Loucy (cell line): Measurements from ENCODE around the gene STIMATE.
A peak's percentile ranks its signal among the peaks of the same experiment; 100 is the strongest.

Source experiments
- H2AFZ ChIP-seq: fragments of 200-600 bp; sonication (generic); 2 replicates; pipeline ENCODE4 v1.6.0; 2016; ENCODE audit warnings: antibody characterized with exemption, mild to moderate bottlenecking, low read length, moderate library complexity
- H3F3A ChIP-seq: fragments of 200-600 bp; 2 replicates; pipeline ENCODE4 v1.6.0; 2016; ENCODE audit warnings: antibody characterized with exemption, low read depth, mild to moderate bottlenecking
- H3K27me3 ChIP-seq: fragments of 200-600 bp; sonication (generic); 2 replicates; pipeline ENCODE4 v1.6.1; 2014; ENCODE audit warnings: low read length, mild to moderate bottlenecking; ENCODE audit not compliant: insufficient read depth, poor library complexity, severe bottlenecking
- H3K36me3 ChIP-seq: fragments of 200-600 bp; sonication (generic); 2 replicates; pipeline ENCODE4 v1.6.1; 2016; ENCODE audit warnings: low read length; ENCODE audit not compliant: insufficient read depth
- H3K4me1 ChIP-seq: fragments of 200-600 bp; sonication (generic); 2 replicates; pipeline ENCODE4 v1.5.1; 2014; ENCODE audit warnings: low read length, mild to moderate bottlenecking; ENCODE audit not compliant: insufficient read depth, poor library complexity, severe bottlenecking
- H3K4me2 ChIP-seq: fragments of 200-600 bp; sonication (generic); 2 replicates; pipeline ENCODE4 v1.6.0; 2014; ENCODE audit warnings: antibody characterized with exemption, low read length, low read depth, mild to moderate bottlenecking; ENCODE audit not compliant: poor library complexity, severe bottlenecking
- H3K4me3 ChIP-seq: fragments of 200-600 bp; sonication (generic); 2 replicates; pipeline ENCODE4 v1.5.1; 2014; ENCODE audit warnings: low read length, mild to moderate bottlenecking, mixed read lengths; ENCODE audit not compliant: poor library complexity, severe bottlenecking
- H3K79me2 ChIP-seq: fragments of 200-600 bp; sonication (generic); 2 replicates; pipeline ENCODE4 v1.6.1; 2014; ENCODE audit warnings: low read length; ENCODE audit not compliant: insufficient read depth
- H3K9ac ChIP-seq: fragments of 200-600 bp; sonication (generic); 2 replicates; pipeline ENCODE4 v1.6.0; 2014; ENCODE audit warnings: mild to moderate bottlenecking, low read depth, low read length, moderate library complexity; ENCODE audit not compliant: poor library complexity, severe bottlenecking
- H3K9me2 ChIP-seq: fragments of 200-600 bp; sonication (generic); replicated peaks from 2 replicates; pipeline ENCODE4 v1.6.1; 2016; ENCODE audit warnings: low read depth, low read length, mixed read lengths
- H3K9me3 ChIP-seq: fragments of 200-600 bp; sonication (generic); 2 replicates; pipeline ENCODE4 v1.6.1; 2014; ENCODE audit warnings: mild to moderate bottlenecking, antibody characterized with exemption, low read length, low read depth; ENCODE audit not compliant: insufficient read depth
- H4K20me1 ChIP-seq: fragments of 200-600 bp; sonication (generic); 2 replicates; pipeline ENCODE4 v1.6.0; 2014; ENCODE audit warnings: antibody characterized with exemption, low read length, mild to moderate bottlenecking; ENCODE audit not compliant: insufficient read depth, poor library complexity, severe bottlenecking
- EZH2phosphoT487 ChIP-seq: fragments of 200-600 bp; IDR thresholded peaks from 2 replicates; pipeline ENCODE4 v1.6.1; 2018; ENCODE audit warnings: antibody characterized with exemption, mild to moderate bottlenecking, moderate library complexity, borderline replicate concordance
- TF ChIP-seq, protein P1 (sequence below): fragments of 200-600 bp; sonication (generic); conservative IDR thresholded peaks from 2 replicates; pipeline ENCODE4 v1.5.1; 2014; ENCODE audit warnings: mild to moderate bottlenecking, antibody characterized with exemption, low read length

STIMATE gene

DNA sequence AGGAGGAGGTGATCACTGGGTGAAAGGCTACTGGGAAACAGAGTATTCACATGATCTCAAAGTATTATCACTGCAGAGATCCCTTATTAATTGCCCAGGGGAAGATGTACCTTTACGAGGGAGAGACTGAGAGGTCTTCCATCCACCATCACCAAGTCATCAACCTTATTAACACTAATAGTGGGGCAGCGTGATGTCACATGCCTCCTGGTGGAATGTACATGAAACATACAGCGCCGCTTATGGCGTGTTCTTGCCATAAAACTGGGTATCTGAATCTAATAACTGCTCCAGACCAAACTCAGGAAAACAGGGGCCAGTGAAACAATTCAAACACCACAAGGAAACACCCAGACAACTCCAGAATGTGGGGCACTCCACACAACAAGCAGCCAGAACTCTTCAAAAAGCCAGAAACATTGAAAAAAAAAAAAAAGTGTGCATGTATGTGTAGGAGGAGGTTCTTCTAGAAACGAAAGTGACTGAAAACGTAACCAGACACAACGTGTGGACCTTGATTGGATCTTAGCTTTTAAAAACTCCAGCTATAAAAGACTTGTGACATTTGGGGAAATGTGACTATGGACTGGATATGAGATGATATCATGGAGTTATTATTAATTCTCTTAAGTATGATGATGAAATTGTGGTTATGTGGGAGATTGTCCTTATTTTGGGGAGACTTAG is 4.6 kb downstream of the STIMATE start:
- no peak overlapping the region for H3K4me3 ChIP-seq
- H3K36me3 ChIP-seq, result no peaks in the 10 kb centered on the region
- TF ChIP-seq, protein P1, sequence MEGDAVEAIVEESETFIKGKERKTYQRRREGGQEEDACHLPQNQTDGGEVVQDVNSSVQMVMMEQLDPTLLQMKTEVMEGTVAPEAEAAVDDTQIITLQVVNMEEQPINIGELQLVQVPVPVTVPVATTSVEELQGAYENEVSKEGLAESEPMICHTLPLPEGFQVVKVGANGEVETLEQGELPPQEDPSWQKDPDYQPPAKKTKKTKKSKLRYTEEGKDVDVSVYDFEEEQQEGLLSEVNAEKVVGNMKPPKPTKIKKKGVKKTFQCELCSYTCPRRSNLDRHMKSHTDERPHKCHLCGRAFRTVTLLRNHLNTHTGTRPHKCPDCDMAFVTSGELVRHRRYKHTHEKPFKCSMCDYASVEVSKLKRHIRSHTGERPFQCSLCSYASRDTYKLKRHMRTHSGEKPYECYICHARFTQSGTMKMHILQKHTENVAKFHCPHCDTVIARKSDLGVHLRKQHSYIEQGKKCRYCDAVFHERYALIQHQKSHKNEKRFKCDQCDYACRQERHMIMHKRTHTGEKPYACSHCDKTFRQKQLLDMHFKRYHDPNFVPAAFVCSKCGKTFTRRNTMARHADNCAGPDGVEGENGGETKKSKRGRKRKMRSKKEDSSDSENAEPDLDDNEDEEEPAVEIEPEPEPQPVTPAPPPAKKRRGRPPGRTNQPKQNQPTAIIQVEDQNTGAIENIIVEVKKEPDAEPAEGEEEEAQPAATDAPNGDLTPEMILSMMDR, result peak; percentile 48
- no peak for TF ChIP-seq EZH2phosphoT487
- no peaks in the 10 kb centered on the region for H3K9me2 ChIP-seq
- H3K79me2 ChIP-seq, result peaks cover 49% of the 10 kb centered on the region
- peaks cover 18% of the 10 kb centered on the region for H4K20me1 ChIP-seq
- H3K4me2 ChIP-seq, result peak overlapping the region; percentile 94
- no peaks in the 10 kb centered on the region for H3K9me3 ChIP-seq
- peak overlapping the region; percentile 23 for H3K9ac ChIP-seq
- H3K27me3 ChIP-seq, result no peaks in the 10 kb centered on the region
- peaks cover 59% of the 10 kb centered on the region for H3K4me1 ChIP-seq
- no peaks in the 10 kb centered on the region for H3F3A ChIP-seq
- H2AFZ ChIP-seq, result no peak overlapping the region

DNA sequence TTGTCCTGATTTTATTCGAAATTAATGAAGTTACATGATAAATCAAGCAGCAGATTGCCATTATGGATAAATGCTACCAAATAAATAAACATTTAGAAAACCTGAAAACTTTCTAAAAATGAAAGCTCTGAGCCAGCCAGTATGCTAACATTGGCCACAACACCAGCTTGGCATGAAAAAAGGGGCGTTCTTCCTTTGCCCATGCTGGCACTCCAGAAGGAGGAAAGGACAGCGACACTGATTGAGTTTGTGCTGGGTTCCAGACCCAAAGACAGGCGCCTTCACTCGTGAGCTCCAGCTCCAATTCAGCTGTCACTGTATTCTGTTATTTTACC is 5.1 kb downstream of the STIMATE start:
- no peaks in the 10 kb centered on the region for H3F3A ChIP-seq
- peak overlapping the region; percentile 94 for H3K4me2 ChIP-seq
- H4K20me1 ChIP-seq, result peaks cover 18% of the 10 kb centered on the region
- peak overlapping the region; percentile 19 for H3K4me3 ChIP-seq
- TF ChIP-seq EZH2phosphoT487, result no peak
- TF ChIP-seq, protein P1, result no peak
- H3K9ac ChIP-seq, result no peak overlapping the region
- H3K27me3 ChIP-seq, result no peaks in the 10 kb centered on the region
- H3K36me3 ChIP-seq, result no peaks in the 10 kb centered on the region
- H3K4me1 ChIP-seq, result peaks cover 59% of the 10 kb centered on the region
- no peaks in the 10 kb centered on the region for H3K9me2 ChIP-seq
- no peaks in the 10 kb centered on the region for H3K9me3 ChIP-seq
- no peak overlapping the region for H2AFZ ChIP-seq
- peaks cover 52% of the 10 kb centered on the region for H3K79me2 ChIP-seq

DNA sequence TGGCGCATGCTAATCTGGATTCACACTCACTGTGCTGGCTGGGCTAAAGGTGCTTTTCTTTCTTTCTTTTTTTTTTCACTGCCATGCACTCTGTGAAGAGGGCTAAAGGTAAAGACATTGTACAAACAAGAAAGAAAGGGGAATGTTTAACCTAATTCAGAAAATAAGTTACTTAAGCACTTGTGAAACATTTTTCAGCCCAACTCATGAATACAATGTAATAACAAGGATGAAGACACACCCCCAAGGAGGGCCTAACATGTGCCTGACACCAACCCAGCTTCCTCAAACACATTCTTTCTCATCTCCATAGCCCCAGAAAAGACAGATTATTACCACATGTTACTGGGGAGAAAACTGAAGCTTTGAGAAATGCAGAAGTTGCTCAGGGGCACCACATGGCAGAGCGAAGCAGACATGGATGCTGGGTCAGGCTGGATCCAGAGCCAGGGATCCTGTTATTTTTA is 5.7 kb downstream of the STIMATE start:
- Histone ChIP-seq H3K4me3 (peak overlapping the region; percentile 19), H3K4me2 (peak overlapping the region; percentile 94), H3F3A (no peaks in the 10 kb centered on the region), H3K36me3 (no peaks in the 10 kb centered on the region), H3K79me2 (peaks cover 49% of the 10 kb centered on the region), H3K9me2 (no peaks in the 10 kb centered on the region), H3K9me3 (no peaks in the 10 kb centered on the region), H3K9ac (no peak overlapping the region), H2AFZ (no peak overlapping the region), H4K20me1 (peaks cover 15% of the 10 kb centered on the region), H3K27me3 (no peaks in the 10 kb centered on the region), H3K4me1 (peaks cover 56% of the 10 kb centered on the region)
- TF ChIP-seq EZH2phosphoT487, result no peak
- TF ChIP-seq, protein P1, result no peak
